GM10266 (cell line): ENCODE results near the gene PTPRG.

Experiments used
- DNase-seq: peaks from one replicate; pipeline ENCODE4 v3.0.0; 2012; ENCODE audit errors: extremely low spot score
- CTCF ChIP-seq: IDR thresholded peaks from 2 replicates; pipeline ENCODE4 v1.5.1; 2012; ENCODE audit warnings: mild to moderate bottlenecking, low read depth; ENCODE audit not compliant: control insufficient read depth, insufficient read depth; ENCODE audit errors: missing control alignments

The PTPRG gene

GRCh38 chr3:61862614-61863289 lies 301.4 kb downstream of the PTPRG start:
- no peak for DNase-seq

GRCh38 chr3:61863579-61863978 lies 302.2 kb downstream of the PTPRG start:
- DNase-seq: no peak
- TF ChIP-seq CTCF: no peak

More at GRCh38 chr3:61862614-61863289, 301.4 kb downstream of the PTPRG start:
- no peak for TF ChIP-seq CTCF

GRCh38 chr3:61864886-61865285 lies 303.5 kb downstream of the PTPRG start:
- DNase-seq: no peak
- TF ChIP-seq CTCF: no peak

- no peak for TF ChIP-seq CTCF
- DNase-seq: no peak
Measured at GRCh38 chr3:61865466-61866152, 304.2 kb downstream of the PTPRG start.

GRCh38 chr3:61866153-61866542 lies 304.8 kb downstream of the PTPRG start:
- no peak for TF ChIP-seq CTCF
- DNase-seq: no peak

- DNase-seq: no peak
- no peak for TF ChIP-seq CTCF
Measured at GRCh38 chr3:61866961-61867461, 305.6 kb downstream of the PTPRG start.

GRCh38 chr3:61868499-61868898 lies 307.1 kb downstream of the PTPRG start:
- DNase-seq: no peak
- TF ChIP-seq CTCF: no peak
